BLaER1 treated with 17β-estradiol and CSF1 and Interleukin-3, amounts not matched to agents 10 nM and 100 nM (cell line): ENCODE results near the gene TPBGL.
"Not testable (repeated sequence)": the region's sequence is repeated elsewhere in the genome, so short reads cannot be mapped to it uniquely, and the experiment has no call there.

Source experiments
- H3K27ac ChIP-seq, 11 experiments: shearing (Covaris generic); formaldehyde crosslinking; 2 replicates each; pipeline ENCODE4 v1.8.1; 2022
- H3K27me3 ChIP-seq, 11 experiments: shearing (Covaris generic); formaldehyde crosslinking; 2 replicates each; pipeline ENCODE4 v1.8.1; 2022
- H3K36me3 ChIP-seq, 11 experiments: shearing (Covaris generic); formaldehyde crosslinking; 2 replicates each; pipeline ENCODE4 v1.8.1; 2022
- H3K4me1 ChIP-seq, 10 experiments: shearing (Covaris generic); formaldehyde crosslinking; 2 replicates each; pipeline ENCODE4 v1.8.1; 2022
- H3K4me2 ChIP-seq, 11 experiments: shearing (Covaris generic); formaldehyde crosslinking; 2 replicates each; pipeline ENCODE4 v1.8.1; 2022
- H3K4me3 ChIP-seq, 10 experiments: shearing (Covaris generic); formaldehyde crosslinking; 2 replicates each; pipeline ENCODE4 v1.8.1; 2022
- H3K9ac ChIP-seq, 11 experiments: shearing (Covaris generic); formaldehyde crosslinking; 2 replicates each; pipeline ENCODE4 v1.8.1; 2022
- H3K9me3 ChIP-seq, 11 experiments: shearing (Covaris generic); formaldehyde crosslinking; replicated peaks in 1 of 11; 2 replicates each; pipeline ENCODE4 v1.8.1; 2022
- H4K20me1 ChIP-seq, 11 experiments: shearing (Covaris generic); formaldehyde crosslinking; 2 replicates each; pipeline ENCODE4 v1.8.1; 2022
- Cebpa-rat ChIP-seq, 11 experiments: shearing (Covaris generic); IDR thresholded peaks; 2 replicates each; pipeline ENCODE4 v1.8.1; 2022

TPBGL gene

GRCh38 chr11:75268626-75269366, 28.2 kb downstream of the TPBGL start:
- H3K36me3 ChIP-seq = peaks cover 38 to 87% (median 77%) of the 10 kb centered on the region in 11 experiments
- no peak overlapping the region for H3K4me3 ChIP-seq
- TF ChIP-seq Cebpa-rat (IDR thresholded peaks at IDR 0.05) = no peak
- no peak overlapping the region for H3K9ac ChIP-seq
- H3K27ac ChIP-seq = no peak overlapping the region
- H4K20me1 ChIP-seq = peaks cover 0 to 81% (median 0%) of the 10 kb centered on the region in 11 experiments; a peak in 5 of 22 replicates
- no peaks in the 10 kb centered on the region for H3K27me3 ChIP-seq
- no peak overlapping the region for H3K4me2 ChIP-seq
- H3K9me3 ChIP-seq = no peaks in the 10 kb centered on the region
- H3K4me1 ChIP-seq = peaks cover 53 to 69% (median 59%) of the 10 kb centered on the region in 10 experiments

GRCh38 chr11:75269367-75269660, 28.7 kb downstream of the TPBGL start:
- H3K36me3 ChIP-seq = peaks cover 44 to 92% (median 82%) of the 10 kb centered on the region in 11 experiments
- no peaks in the 10 kb centered on the region for H3K27me3 ChIP-seq
- peaks cover 53 to 69% (median 59%) of the 10 kb centered on the region in 10 experiments for H3K4me1 ChIP-seq
- no peak overlapping the region for H3K9ac ChIP-seq
- no peak overlapping the region for H3K4me2 ChIP-seq
- H4K20me1 ChIP-seq = peaks cover 0 to 81% (median 0%) of the 10 kb centered on the region in 11 experiments; a peak in 5 of 22 replicates
- no peak overlapping the region for H3K27ac ChIP-seq
- no peaks in the 10 kb centered on the region for H3K9me3 ChIP-seq
- no peak overlapping the region for H3K4me3 ChIP-seq
- TF ChIP-seq Cebpa-rat (IDR thresholded peaks at IDR 0.05) = no peak

GRCh38 chr11:75269896-75270295, 29.3 kb downstream of the TPBGL start:
- Histone ChIP-seq H3K27ac (no peak overlapping the region), H3K9me3 (no peaks in the 10 kb centered on the region), H3K4me3 (no peak overlapping the region), H4K20me1 (peaks cover 0 to 78% (median 0%) of the 10 kb centered on the region in 11 experiments; a peak in 5 of 22 replicates), H3K36me3 (peaks cover 44 to 93% (median 83%) of the 10 kb centered on the region in 11 experiments), H3K4me1 (peaks cover 53 to 69% (median 58%) of the 10 kb centered on the region in 10 experiments), H3K9ac (no peak overlapping the region), H3K27me3 (no peaks in the 10 kb centered on the region), H3K4me2 (no peak overlapping the region)
- TF ChIP-seq Cebpa-rat (IDR thresholded peaks at IDR 0.05) = no peak

DNA sequence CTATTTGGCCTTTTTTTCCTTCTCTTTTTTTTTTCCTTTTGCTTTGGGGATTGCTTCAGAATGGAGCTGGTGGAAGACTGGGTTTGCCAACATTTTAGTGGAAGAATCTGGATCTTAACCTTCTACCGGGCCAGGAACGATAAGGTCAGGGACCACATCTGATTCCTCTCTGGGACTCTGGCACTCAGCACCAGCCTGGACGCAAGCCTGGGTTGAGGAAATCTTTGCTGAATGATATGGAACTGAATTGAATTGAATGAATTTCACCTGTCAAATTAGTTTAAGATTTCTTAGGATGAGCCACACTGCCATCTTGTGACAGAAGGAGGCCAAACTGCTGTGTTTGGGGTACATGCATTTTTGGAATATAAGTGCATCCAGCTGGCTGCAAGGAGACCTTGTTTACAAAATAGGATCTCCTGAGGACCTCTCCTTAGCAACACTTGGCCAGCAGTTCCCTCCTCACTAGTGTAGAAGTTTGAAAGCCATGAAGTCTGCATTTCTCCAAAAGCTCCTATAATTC, 30.4 kb downstream of the TPBGL start:
- TF ChIP-seq Cebpa-rat (IDR thresholded peaks at IDR 0.05) = no peak
- Histone ChIP-seq H3K27ac (no peak overlapping the region), H3K27me3 (no peaks in the 10 kb centered on the region), H3K4me2 (no peak overlapping the region), H3K4me3 (no peak overlapping the region), H3K4me1 (peaks cover 54 to 71% (median 59%) of the 10 kb centered on the region in 10 experiments), H4K20me1 (peaks cover 0 to 79% (median 0%) of the 10 kb centered on the region in 11 experiments; a peak in 5 of 22 replicates), H3K9me3 (no peaks in the 10 kb centered on the region), H3K36me3 (peaks cover 44 to 87% (median 76%) of the 10 kb centered on the region in 11 experiments), H3K9ac (no peak overlapping the region)

GRCh38 chr11:75271730-75272129, 31.2 kb downstream of the TPBGL start:
- Histone ChIP-seq H3K4me2 (peak overlapping the region in 8 of 11 experiments; percentile 10 to 87 (median 71); a peak in 10 of 22 replicates), H3K27ac (peak overlapping the region in 3 of 11 experiments; percentile 18 to 82 (median 27); a peak in 2 of 22 replicates), H3K36me3 (peaks cover 48 to 87% (median 75%) of the 10 kb centered on the region in 11 experiments), H3K27me3 (no peaks in the 10 kb centered on the region), H4K20me1 (peaks cover 0 to 79% (median 0%) of the 10 kb centered on the region in 11 experiments; a peak in 5 of 22 replicates), H3K4me1 (peaks cover 54 to 71% (median 59%) of the 10 kb centered on the region in 10 experiments), H3K9me3 (no peaks in the 10 kb centered on the region), H3K9ac (peak overlapping the region in 6 of 11 experiments; percentile 3 to 43 (median 22); a peak in 4 of 22 replicates), H3K4me3 (no peak overlapping the region)
- TF ChIP-seq Cebpa-rat (IDR thresholded peaks at IDR 0.05) = no peak

DNA sequence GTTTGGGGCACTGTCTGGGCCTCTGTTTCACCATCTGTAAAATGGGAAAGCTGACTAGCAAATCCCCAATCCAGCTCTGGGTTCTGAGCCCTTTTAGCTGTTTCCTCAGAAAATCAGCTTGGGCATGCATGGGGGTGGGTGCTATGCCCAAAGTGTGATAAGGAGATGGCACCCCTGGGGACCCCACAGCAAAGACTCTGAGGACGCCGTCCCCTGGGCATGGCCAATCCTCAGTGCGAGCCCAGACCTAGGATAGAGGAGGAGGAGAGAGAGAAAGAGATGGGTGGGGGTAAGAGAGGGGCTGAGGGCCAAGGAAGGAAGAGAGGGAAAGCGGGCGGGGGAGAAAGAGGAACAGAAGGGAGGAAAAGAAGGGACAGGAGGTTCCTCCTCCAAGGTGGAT, 31.8 kb downstream of the TPBGL start:
- Histone ChIP-seq H3K4me3 (peak overlapping the region in 2 of 10 experiments; percentile 23 to 24; a peak in 1 of 20 replicates), H3K4me2 (peak overlapping the region; percentile 62 to 87 (median 76)), H3K9ac (peak overlapping the region; percentile 0 to 60 (median 40); a peak in 10 of 22 replicates), H3K4me1 (peaks cover 55 to 71% (median 62%) of the 10 kb centered on the region in 10 experiments), H3K9me3 (no peaks in the 10 kb centered on the region), H3K27me3 (no peaks in the 10 kb centered on the region), H3K27ac (peak overlapping the region in 10 of 11 experiments; percentile 1 to 82 (median 38); a peak in 15 of 22 replicates), H3K36me3 (peaks cover 48 to 88% (median 76%) of the 10 kb centered on the region in 11 experiments), H4K20me1 (peaks cover 0 to 79% (median 0%) of the 10 kb centered on the region in 11 experiments; a peak in 5 of 22 replicates)
- no peak for TF ChIP-seq Cebpa-rat (IDR thresholded peaks at IDR 0.05)

DNA sequence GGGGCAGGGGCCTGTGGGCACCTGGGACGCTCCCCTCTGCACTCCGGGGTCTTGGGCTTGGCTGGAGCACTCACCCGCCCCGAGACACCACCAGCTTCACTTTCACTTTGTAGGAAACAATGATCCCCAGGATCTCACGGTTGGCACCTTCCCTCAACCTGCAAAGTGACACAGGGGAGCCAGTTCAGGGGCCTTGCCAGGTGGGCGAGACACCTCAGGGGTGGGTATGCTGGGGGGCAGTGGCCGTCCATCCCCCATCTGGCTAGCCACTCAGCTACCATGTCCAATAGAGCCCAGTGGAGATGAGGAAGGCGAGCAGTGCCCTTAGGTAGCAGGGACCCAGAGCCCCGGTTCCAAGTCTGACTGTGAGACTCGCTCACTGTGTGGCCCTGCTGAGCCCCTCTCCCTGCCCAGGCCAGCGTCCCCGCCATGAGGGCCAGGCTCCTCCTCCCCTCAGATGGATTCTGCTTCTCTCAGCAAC, 32.3 kb downstream of the TPBGL start:
- peak overlapping the region in 10 of 11 experiments; percentile 1 to 82 (median 38); a peak in 15 of 22 replicates for H3K27ac ChIP-seq
- peak overlapping the region in 2 of 10 experiments; percentile 23 to 24; a peak in 1 of 20 replicates for H3K4me3 ChIP-seq
- H3K9me3 ChIP-seq = no peaks in the 10 kb centered on the region
- H3K4me1 ChIP-seq = peaks cover 60 to 70% (median 65%) of the 10 kb centered on the region in 10 experiments
- peak overlapping the region; percentile 62 to 87 (median 76) for H3K4me2 ChIP-seq
- H4K20me1 ChIP-seq = peaks cover 0 to 81% (median 0%) of the 10 kb centered on the region in 11 experiments; a peak in 5 of 22 replicates
- H3K36me3 ChIP-seq = peaks cover 53 to 89% (median 81%) of the 10 kb centered on the region in 11 experiments
- no peak for TF ChIP-seq Cebpa-rat (IDR thresholded peaks at IDR 0.05)
- H3K27me3 ChIP-seq = no peaks in the 10 kb centered on the region
- peak overlapping the region; percentile 0 to 60 (median 40); a peak in 11 of 22 replicates for H3K9ac ChIP-seq

GRCh38 chr11:75273411-75274391, 33.1 kb downstream of the TPBGL start:
- Histone ChIP-seq H3K4me2 (peak overlapping the region; percentile 62 to 87 (median 76); a peak in 19 of 22 replicates), H3K4me1 (peaks cover 59 to 72% (median 64%) of the 10 kb centered on the region in 10 experiments), H3K36me3 (peaks cover 56 to 90% (median 81%) of the 10 kb centered on the region in 11 experiments), H3K9me3 (no peaks in the 10 kb centered on the region), H4K20me1 (peaks cover 0 to 82% (median 0%) of the 10 kb centered on the region in 11 experiments; a peak in 6 of 22 replicates), H3K4me3 (no peak overlapping the region), H3K27ac (peak overlapping the region in 8 of 11 experiments; percentile 22 to 82 (median 50); a peak in 14 of 22 replicates), H3K9ac (peak overlapping the region in 5 of 11 experiments; percentile 18 to 45 (median 40); a peak in 5 of 22 replicates), H3K27me3 (no peaks in the 10 kb centered on the region)
- TF ChIP-seq Cebpa-rat (IDR thresholded peaks at IDR 0.05) = no peak

GRCh38 chr11:75274716-75275115, 34.1 kb downstream of the TPBGL start:
- Histone ChIP-seq H3K36me3 (peaks cover 53 to 90% (median 81%) of the 10 kb centered on the region in 11 experiments), H3K27ac (peak overlapping the region in 9 of 11 experiments; percentile 46 to 82 (median 74); a peak in 18 of 22 replicates), H3K9ac (peak overlapping the region in 1 of 11 experiments; percentile 62; a peak in 3 of 22 replicates), H3K4me1 (peaks cover 54 to 78% (median 69%) of the 10 kb centered on the region in 10 experiments), H4K20me1 (peaks cover 0 to 82% (median 0%) of the 10 kb centered on the region in 11 experiments; a peak in 6 of 22 replicates), H3K4me2 (peak overlapping the region in 10 of 11 experiments; percentile 44 to 78 (median 64); a peak in 13 of 22 replicates)
- not testable (repeated sequence) for H3K27me3 ChIP-seq, H3K4me3 ChIP-seq, H3K9me3 ChIP-seq
